Right renal pelvis (tissue), 4 donors: ENCODE data around the gene VPS13D. TPM values are rescaled to one million over a fixed set of nuclear protein-coding genes. Genes with fewer than 3 reads are reported as not detected.
"Not testable (repeated sequence)": the region's sequence is repeated elsewhere in the genome, so short reads cannot be mapped to it uniquely, and the experiment has no call there.

Experiments
- DNase-seq, 4 donors: peaks; one replicate each; pipeline ENCODE4 v3.0.0-alpha.2; 2013; ENCODE audit warnings: low read depth in 4 of 4, low spot score in 3 of 4, missing footprints in 1 of 4
- polyA plus RNA-seq, 4 donors: library from polyadenylated mRNA; unstranded; fragments of 120-200 nt; gene quantifications; one replicate each; pipeline ENCODE4 v1.2.1, GENCODE V29; 2013; ENCODE audit not compliant: insufficient read length in 4 of 4

The VPS13D gene
- polyA plus RNA-seq, 4 donors: 24.2 to 27.8 (median 26.3) TPM

DNA sequence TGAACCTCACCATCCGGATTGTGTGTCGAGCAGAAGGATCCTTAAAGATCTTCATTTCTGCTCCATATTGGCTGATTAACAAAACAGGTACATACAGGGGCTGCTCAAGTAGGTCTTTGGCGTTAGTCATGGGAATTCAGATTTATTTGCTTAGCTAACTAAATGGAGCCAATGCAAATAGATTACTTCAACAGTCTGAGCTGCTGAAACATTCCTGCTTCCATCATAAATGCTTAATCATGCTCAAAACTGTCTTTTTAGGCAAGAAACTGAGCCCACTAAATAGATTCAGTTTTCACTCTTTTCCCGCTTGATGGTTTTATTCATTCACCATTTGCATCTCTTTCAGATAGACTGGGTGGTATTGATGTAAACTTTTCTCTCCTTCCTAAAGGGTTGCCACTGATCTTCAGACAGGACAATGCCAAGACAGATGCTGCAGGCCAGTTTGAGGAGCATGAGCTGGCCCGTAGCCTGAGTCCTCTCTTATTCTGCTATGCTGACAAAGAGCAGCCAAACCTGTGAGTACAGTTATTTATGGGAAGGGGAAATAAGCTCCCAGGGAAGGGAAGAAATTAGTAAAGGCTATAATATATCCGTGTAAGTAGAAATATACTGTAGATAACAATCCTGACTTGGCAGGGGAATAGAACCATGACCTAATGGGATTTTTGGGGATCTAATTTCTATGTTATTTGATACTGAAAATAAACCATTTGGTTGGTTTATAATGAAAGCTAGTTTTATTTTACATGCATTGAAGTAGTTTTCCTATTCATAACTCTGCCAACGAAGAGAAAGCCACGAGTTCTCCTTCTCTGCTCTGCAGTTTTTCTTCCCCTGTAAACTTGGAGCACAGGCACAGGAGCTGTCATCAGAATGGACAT is 126.4 kb downstream of the VPS13D start:
- no peak for DNase-seq

DNA sequence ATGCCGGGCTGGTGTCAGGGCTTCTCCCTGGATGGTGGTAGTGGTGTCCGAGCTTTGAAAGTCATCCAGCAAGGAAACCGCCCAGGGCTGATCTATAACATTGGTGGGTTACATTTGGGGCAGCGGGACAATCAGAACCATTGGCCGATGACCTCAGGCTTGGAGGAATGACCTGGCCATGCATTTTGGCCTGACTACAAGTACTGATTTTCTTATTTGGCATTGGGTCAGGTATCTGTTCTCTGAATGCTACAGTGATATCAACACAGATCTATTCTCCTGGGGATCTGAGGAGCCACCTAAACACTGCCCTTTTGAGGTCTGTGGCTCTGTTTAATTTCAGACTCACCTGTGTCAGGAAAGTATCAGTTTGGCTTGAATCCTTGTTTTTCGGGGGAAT is 128.7 kb downstream of the VPS13D start:
- no peak for DNase-seq

DNA sequence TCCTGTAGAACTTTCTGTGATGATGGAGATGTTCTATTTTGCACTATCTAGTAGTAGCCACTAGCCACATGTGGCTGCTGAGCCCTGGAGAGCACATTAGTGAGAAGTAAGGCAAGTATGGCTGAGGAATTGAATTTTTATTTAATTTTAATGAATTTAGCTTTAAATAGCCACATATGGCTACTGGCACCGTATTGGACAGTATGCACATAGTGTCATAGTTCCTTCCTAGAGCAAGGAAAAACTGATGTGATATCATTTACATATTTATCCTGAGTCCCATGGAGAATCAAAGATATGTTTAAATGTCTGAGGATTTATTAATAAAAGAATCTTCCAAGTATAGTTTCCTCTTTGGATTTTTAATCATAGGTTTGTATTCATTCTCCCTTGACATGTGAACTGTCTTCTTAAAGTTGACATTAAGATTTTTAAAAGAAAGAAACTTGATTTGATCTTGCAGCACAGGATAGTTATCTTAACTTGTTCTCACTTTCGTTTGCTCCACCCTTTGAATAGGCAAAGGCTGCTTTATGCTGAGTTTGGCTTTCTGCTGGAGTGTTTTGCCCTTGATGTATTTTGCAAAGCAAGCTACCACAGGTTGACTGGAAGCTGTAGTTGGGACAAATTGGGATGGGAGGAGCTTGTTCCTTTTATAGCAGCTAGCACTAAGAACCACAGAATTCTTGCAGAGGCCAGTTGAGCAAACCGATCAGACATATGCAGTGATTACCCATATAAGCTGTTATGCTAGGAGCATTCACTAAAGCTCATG is 129.7 kb downstream of the VPS13D start:
- no peak for DNase-seq

DNA sequence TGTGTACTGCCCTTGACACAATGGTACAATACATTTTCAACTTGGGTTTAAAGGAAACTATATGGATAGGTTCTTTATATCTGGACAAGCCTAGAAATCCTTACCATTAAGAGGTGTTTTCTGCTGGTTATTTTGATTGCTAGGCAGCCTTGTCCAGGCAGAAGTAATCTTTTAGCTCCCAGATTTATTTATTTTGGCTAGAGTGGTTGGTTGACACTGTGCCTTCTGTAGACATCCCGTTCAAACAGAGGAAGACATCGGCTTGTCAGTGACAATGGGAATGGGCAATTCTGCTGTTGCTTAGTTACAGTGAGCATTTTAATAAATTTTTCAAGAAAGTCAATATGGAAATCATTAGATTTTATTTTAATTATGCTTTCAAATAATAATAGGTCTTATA is 138.8 kb downstream of the VPS13D start:
- no peak for DNase-seq

DNA sequence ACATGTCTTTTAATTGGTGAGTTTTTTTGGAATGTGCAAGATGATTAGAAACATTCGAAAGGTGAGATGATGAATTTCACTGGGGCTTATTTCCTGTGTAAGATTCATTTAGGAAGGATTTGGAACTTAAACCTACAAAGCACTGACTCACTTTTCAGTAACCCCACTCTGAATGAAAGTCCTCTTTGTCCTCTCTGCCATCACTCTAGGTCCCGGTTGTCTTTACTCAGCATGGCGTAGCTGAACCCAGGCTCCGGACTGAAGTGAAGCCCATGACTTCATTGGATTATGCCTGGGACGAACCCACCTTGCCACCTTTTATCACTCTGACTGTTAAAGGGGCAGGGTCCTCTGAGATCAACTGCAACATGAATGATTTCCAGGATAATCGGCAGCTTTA is 139.4 kb downstream of the VPS13D start:
- no peak for DNase-seq

DNA sequence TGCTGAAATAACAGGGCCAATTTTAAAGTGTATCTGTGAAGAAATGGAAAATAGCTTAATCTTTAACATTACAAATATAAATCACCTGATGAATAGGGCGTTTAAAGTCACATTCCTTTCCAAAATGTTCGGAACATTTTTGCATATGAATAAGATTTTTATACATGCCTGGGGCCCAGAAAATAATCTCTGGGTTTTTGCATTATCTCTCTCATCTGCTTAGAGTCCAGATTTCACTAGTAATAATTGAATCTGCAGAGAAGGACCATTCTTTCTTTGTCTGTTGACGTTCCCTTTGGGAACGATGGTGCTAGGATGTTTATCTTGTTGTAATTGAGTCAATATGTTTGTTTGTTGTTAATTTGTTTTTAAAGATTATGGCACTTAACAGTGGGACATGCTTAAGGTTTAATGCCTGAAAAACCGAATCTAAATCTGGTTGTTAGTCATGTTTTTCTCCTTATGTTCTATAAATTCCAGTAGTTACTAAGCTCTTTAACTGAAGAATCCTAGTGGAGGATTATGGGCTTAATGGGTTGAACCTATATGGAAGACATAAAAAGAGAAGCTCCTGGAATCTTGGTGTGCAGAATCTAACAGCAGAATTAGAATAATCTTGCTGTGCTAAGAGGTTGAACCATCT is 140.6 kb downstream of the VPS13D start:
- DNase-seq: no peak

DNA sequence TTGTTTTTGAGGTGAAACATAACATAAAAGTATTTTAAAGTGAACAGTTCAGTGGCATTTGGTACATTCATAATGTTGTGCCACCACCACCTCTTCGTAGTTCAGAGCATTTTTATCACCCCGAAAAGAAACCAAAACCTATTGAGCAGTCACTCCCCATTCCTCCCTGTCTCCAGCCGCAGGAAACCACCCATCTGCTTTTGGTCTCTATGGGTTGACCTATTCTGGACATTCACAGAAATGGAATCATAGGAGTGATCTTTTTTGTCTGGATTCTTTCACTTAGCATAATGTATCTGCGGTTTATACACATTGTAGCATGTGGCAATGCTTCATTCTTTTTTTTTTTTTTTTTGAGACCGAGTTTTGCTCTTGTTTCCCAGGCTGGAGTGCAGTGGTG is 141.2 kb downstream of the VPS13D start:
- no peak for DNase-seq

DNA sequence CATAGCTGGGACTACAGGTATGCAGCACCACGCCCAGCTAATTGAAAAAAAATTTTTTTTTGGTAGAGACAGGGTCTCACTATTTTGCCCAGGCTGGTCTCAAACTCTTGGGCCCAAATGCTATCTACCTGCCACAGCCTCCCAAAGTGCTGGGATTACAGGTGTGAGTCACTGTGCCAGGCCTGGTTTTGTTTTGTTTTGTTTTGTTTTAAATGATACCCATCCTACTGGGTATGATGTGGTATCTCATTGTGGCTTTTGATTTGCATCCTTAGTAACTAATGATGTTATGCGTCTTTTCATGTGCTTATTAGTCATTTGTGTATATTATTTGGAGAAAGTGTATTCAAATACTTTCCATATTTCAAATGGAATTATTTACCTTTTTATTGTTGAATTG is 142.3 kb downstream of the VPS13D start:
- DNase-seq: no peak

DNA sequence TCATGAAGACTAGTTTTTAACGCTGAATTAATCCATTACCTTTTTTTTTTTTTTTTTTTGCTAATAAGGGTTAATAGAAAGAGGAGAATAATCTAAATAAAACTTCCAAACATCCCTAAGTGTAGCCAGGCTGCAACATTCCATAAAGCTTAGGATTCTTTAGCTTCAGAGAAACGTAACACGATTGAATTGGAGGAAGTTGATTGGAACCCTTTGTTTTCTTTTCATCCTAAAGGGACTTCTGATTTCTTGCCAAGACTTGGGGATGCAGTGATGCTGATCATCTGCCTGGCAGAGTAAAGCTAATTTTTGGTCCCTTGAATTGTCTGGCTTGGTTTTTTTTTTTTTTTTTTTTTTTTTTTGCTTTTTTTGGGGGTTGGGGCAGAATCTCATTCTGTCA is 142.9 kb downstream of the VPS13D start:
- DNase-seq: no peak

DNA sequence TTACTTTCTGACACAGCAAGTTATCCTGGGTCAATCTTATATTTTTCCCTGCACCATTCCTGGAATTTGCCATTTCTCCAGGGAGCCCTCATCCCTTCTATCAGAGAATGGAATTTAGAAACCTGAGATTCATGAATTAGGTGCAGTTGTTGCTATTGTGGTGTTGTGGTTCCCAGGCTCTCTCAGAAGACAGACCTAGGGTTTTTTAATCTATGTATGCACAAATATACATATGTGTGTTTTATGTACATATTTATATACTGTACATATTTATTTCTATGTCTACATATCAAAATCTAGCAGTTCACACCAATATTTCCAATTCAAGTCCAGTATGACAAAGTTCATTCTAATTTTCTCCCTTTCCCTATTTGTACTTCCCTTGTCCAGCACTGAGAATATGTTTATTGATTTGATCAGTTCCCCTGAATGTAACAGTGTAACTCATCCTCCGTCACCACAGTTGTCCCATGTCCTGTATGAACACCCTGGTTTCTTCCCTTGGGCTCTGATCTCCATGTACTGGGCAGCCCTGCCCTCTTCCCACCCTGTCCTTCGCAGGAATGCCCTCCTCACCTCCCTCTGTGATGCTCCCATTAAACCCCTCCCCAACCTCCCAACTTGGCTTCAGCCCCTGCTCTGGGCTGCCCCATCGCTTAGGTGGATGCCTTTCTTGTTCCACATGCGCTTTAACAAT is 145.5 kb downstream of the VPS13D start:
- DNase-seq: no peak

DNA sequence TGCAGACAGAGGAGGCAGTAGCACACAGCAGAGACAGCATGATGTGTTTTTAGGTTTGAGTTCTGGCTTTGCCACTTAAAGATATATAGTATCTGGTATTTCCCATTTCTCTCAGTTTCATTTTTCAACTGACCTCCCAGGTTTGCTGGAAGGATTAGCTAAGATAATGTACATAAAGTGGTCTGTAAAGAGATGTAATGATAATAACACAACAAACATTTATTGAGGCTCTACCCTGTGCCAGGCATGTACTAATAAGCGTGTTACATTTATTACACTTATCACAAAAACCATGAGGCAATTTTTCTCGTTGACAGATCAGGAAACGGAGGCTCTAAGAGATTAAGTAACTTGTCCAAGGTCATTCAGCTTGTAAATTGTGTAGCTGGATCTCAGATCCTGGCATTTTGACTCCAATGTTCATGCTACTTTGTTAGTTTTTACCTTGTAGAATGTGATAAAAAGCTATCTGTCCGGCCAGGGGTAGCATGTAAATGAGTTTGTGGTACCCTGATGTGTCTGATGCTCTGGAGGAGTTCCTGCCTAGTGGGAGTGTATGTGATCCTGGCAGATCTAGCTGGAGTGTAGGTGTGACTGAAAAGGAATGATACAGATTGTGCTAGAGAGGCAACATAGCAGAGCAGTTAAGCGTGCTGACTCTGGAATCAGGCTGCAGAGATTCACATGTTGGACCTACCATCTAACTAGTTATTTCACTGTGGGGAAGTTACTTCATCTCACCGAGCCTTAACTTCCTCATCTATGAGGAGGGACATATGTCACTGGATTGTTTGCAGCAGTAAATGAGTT is 146.6 kb downstream of the VPS13D start:
- no peak for DNase-seq

DNA sequence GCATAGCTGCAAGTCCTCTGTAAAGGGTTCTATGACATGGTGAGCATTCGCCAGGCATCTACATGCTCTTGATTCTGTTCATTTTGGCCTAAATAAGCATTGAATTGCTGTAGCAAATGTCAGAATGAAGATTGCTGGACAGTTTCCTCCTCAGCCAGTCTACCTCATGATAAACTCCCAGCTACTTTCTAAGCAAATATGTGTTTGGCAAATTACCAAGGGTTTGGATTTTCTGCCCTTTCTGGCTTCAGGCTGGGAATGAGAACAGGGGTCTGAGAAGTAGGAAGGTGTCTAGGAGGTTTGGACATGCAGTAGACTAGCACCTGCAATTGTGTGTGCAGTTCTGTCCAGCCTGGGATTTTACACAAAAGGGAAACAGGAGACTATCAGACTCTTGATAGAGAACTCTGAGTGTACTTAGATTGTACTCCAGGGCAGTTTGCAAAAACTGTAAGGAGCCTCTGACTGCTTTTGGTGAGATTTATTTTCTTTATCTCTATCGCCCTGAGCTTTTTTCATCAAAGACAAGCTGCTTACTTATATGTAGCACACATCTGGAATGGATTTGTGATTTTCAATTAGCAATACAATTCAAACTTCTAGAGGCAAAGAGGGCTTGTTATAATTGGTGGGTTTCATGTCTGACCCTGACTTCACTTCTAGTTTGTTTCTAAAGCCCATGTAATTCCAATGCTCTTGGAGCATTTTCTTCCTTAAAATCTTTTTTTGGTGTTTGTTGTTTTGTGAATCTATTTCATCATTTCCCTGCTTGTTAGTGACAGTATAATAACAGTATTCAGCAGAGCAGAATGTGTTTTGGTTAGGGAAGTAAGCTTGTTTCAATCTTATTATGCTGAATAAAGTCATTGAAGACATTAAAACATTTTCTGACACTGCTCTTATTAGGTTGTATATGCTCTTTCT is 150.8 kb downstream of the VPS13D start:
- DNase-seq: no peak

DNA sequence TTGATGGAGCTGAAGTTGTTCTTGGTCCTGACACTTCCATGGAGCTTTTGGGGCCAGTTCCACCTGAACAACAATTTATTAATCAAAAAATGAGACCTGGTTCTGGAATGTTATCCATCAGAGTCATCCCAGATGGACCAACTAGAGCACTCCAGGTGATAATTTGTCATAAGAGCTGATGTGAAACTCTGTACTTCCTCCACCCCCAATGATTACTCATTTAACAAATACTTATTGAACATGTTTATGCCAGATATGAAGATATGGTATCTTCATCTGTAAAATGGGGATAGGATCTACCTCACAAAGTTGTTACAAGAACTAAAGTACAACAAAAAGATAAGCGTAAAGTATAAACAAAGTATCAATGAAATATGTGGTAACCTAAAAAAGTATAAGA is 153.2 kb downstream of the VPS13D start:
- no peak for DNase-seq

DNA sequence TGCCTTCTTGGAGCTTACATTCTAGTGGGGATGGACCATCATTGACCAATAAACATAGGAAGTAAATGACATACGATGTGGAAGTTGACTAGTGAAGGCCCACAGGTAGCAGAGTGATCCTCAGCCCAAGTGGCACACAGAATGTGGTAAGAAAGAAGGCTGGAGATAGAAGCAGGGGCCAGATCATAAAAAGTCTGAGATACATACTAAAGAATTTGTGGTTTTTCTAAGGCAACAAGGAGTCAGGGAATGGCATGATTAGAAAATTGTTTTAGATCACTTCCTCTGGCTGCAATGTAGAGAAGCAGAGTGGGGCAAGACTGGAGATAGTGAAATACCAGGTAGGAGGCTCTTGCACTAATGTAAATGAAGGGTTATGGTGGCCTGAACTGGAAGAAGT is 154.0 kb downstream of the VPS13D start:
- no peak for DNase-seq

DNA sequence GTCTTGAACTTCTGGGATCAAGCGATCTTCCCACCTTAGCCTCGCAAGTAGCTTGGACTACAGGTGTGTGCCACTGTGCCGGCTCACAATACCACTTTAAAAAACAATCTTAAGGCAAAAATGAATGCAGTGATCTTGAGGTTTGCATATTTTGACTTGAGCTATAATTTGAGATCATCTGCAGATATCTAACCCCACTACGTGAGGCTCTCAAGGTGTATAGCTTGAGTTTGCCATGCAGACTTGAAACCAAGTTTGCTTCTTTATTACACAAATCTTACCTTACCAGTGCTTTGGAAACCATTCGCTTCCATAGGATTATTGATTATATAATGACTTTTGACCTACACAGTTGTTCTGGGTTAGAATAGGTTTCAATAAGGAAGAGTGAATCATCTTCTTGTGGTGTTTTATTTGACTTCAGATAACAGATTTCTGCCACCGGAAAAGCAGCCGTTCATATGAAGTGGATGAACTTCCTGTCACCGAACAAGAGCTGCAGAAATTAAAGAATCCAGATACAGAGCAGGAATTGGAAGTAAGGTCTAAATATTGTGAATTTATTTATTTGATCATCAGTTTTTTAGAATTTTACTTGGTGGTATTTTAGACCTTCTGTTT is 155.1 kb downstream of the VPS13D start:
- no peak for DNase-seq

DNA sequence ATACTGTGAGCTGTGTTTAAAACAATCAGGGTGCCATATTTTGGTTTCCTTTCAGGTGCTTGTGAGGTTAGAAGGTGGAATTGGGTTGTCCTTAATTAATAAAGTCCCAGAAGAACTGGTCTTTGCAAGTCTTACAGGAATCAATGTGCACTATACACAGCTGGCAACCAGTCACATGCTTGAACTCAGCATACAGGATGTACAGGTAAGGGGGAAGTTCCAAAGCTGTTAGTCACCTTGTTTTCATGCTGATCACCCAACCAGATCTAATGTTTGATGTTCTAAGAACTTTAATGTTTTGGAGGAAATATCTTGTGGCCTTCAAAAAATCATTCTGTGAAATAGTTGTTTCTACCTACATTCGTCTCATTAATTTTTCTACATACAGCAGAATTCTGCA is 156.3 kb downstream of the VPS13D start:
- no peak for DNase-seq

DNA sequence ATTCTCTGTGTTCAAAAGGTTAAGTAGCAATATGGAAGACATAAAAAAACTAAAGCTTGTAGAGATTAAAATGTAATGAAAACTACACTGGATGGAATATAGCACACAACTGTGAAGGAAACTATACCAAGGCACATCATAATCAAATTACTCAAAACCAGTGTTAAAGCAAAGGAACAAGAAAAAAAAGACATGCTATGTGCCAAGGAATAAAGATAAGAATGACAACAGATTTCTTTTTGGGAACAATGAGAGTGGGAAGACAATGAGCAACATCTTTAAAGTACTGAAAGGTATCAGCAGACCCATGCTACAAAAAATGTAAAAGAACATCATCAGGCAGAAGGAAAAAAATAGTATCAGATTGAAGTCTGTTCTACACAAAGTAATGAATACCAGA is 157.8 kb downstream of the VPS13D start:
- no peak for DNase-seq

DNA sequence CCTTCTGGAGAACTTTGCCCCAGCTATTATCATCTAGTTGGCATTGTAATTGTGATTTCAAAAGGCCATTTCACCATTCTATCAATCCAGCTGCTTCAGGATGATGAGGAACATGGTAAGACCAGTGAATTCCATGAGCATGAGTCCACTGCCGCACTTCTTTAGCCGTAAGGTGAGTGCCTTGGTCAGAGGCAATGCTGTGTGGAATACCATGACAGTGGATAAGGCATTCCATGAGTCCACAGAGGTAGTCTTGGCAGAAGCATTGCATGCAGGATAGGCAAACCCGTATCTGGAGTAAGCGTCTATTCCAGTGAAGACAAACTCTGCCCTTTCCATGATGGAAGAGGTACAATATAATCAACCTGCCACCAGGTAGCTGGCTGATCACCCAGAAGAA is 160.5 kb downstream of the VPS13D start:
- DNase-seq: not testable (repeated sequence)
